ENCODE measurements around the gene DDR2.

Gene DDR2

GRCh38 chr1:162671664-162672410 lies 39.6 kb downstream of the DDR2 start:
- H3K4me1 ChIP-seq = peaks cover 39% of the 10 kb centered on the region
- H3K4me3 ChIP-seq (ENCODE audit: low read depth, low read length) = no peak overlapping the region
- H3K36me3 ChIP-seq = peaks cover 5% of the 10 kb centered on the region; the same call in 1 of the 2 replicates
- no peaks in the 10 kb centered on the region for H3K9me3 ChIP-seq
- H3K27me3 ChIP-seq = no peaks in the 10 kb centered on the region
- DNase-seq = no peak
- no peak for TF ChIP-seq CTCF (IDR thresholded peaks at IDR 0.05; ENCODE audit: low read depth, low read length)

- no peak for DNase-seq
- no peak for TF ChIP-seq CTCF (IDR thresholded peaks at IDR 0.05; ENCODE audit: low read depth, low read length)
Observed at GRCh38 chr1:162672622-162673260, 40.5 kb downstream of the DDR2 start.

GRCh38 chr1:162674034-162674608 lies 41.9 kb downstream of the DDR2 start:
- Histone ChIP-seq H3K4me3 (ENCODE audit: low read depth, low read length) (no peak overlapping the region), H3K4me1 (peaks cover 27% of the 10 kb centered on the region), H3K36me3 (peaks cover 5% of the 10 kb centered on the region; the same call in 1 of the 2 replicates), H3K9me3 (no peaks in the 10 kb centered on the region), H3K27me3 (no peaks in the 10 kb centered on the region)
- no peak for DNase-seq
- TF ChIP-seq CTCF (IDR thresholded peaks at IDR 0.05; ENCODE audit: low read depth, low read length) = no peak

More at GRCh38 chr1:162672622-162673260, 40.5 kb downstream of the DDR2 start:
- Histone ChIP-seq H3K9me3 (no peaks in the 10 kb centered on the region), H3K4me1 (peaks cover 34% of the 10 kb centered on the region), H3K27me3 (no peaks in the 10 kb centered on the region), H3K36me3 (peaks cover 5% of the 10 kb centered on the region; the same call in 1 of the 2 replicates), H3K4me3 (ENCODE audit: low read depth, low read length) (no peak overlapping the region)

- Histone ChIP-seq H3K9me3 (no peaks in the 10 kb centered on the region), H3K4me1 (peaks cover 26% of the 10 kb centered on the region), H3K4me3 (ENCODE audit: low read depth, low read length) (no peak overlapping the region), H3K27me3 (no peaks in the 10 kb centered on the region), H3K36me3 (peaks cover 5% of the 10 kb centered on the region)
- TF ChIP-seq CTCF (IDR thresholded peaks at IDR 0.05; ENCODE audit: low read depth, low read length) = no peak
- DNase-seq = no peak
Observed at GRCh38 chr1:162676087-162676486, 43.8 kb downstream of the DDR2 start.

GRCh38 chr1:162676750-162677149 lies 44.5 kb downstream of the DDR2 start:
- Histone ChIP-seq H3K4me3 (ENCODE audit: low read depth, low read length) (no peak overlapping the region), H3K36me3 (peaks cover 3% of the 10 kb centered on the region), H3K9me3 (no peaks in the 10 kb centered on the region), H3K27me3 (no peaks in the 10 kb centered on the region), H3K4me1 (peaks cover 26% of the 10 kb centered on the region)
- DNase-seq = no peak
- TF ChIP-seq CTCF (IDR thresholded peaks at IDR 0.05; ENCODE audit: low read depth, low read length) = no peak

All from BE2C (cell line).